Prostate gland (tissue), 2 donors: ENCODE measurements around the gene SPC25.

ENCODE experiments used
- CTCF ChIP-seq, 4 experiments: fragments of 200-600 bp in 2 of 4; fragments of 450-650 bp in 2 of 4; sonication (generic) in 2 of 4; IDR thresholded peaks; 1 replicate in 3 of 4; 2 replicates in 1 of 4; pipeline ENCODE4 v1.5.1; 2016 to 2019; ENCODE audit warnings: antibody characterized with exemption in 4 of 4, mild to moderate bottlenecking in 2 of 4, moderate library complexity in 2 of 4
- POLR2A ChIP-seq: fragments of 450-650 bp; IDR thresholded peaks from one replicate; pipeline ENCODE4 v1.6.1; 2016; ENCODE audit warnings: antibody characterized with exemption, mild to moderate bottlenecking

GRCh38 chr2:168904358-168904757 lies 14.1 kb upstream of the SPC25 start:
- TF ChIP-seq CTCF (IDR thresholded peaks at IDR 0.05): no peak
- TF ChIP-seq POLR2A: no peak
